Activated CD8-positive, alpha-beta memory T cell treated with anti-CD3 and anti-CD28 coated beads, Interleukin-2, amount 50 U/mL, for 48 hours (primary cell): ENCODE measurements around the gene DAW1.
"Not testable (repeated sequence)": the region's sequence is repeated elsewhere in the genome, so short reads cannot be mapped to it uniquely, and the experiment has no call there.

Experiments used
- DNase-seq: peaks from one replicate; pipeline ENCODE4 v3.0.0-alpha.2; 2020

The DAW1 gene

GRCh38 chr2:227932001-227932400 is 60.6 kb downstream of the DAW1 start:
- DNase-seq, result no peak

- no peak for DNase-seq
These were observed 61.0 kb downstream of the DAW1 start for GRCh38 chr2:227932403-227932802.

- no peak for DNase-seq
These were observed 62.5 kb downstream of the DAW1 start for GRCh38 chr2:227933884-227934283.

- DNase-seq, result not testable (repeated sequence)
These were observed 64.8 kb downstream of the DAW1 start for GRCh38 chr2:227936249-227936648.

GRCh38 chr2:227939271-227940027 is 68.0 kb downstream of the DAW1 start:
- DNase-seq, result no peak

- no peak for DNase-seq
These were observed 70.6 kb downstream of the DAW1 start for GRCh38 chr2:227942021-227942420.

GRCh38 chr2:227942965-227943364 is 71.5 kb downstream of the DAW1 start:
- no peak for DNase-seq

- no peak for DNase-seq
These were observed 88.9 kb downstream of the DAW1 start for GRCh38 chr2:227960317-227960716.

- no peak for DNase-seq
These were observed 100.3 kb downstream of the DAW1 start for GRCh38 chr2:227971619-227972230.

- DNase-seq, result no peak
These were observed 101.8 kb downstream of the DAW1 start for GRCh38 chr2:227973241-227973640.
